ENCODE results near the gene SDCBP2. TPM values are rescaled to one million over a fixed set of nuclear protein-coding genes. Genes with fewer than 3 reads are reported as not detected.
A peak's percentile ranks its signal among the peaks of the same experiment; 100 is the strongest.

The SDCBP2 gene
- total and polyA plus RNA-seq, 2 of the 13 experiments (the other 11 are each of a cell fraction or from before 2014, with no cell fraction given) = 1.2 to 2.4 TPM

- TF ChIP-seq, protein P1, sequence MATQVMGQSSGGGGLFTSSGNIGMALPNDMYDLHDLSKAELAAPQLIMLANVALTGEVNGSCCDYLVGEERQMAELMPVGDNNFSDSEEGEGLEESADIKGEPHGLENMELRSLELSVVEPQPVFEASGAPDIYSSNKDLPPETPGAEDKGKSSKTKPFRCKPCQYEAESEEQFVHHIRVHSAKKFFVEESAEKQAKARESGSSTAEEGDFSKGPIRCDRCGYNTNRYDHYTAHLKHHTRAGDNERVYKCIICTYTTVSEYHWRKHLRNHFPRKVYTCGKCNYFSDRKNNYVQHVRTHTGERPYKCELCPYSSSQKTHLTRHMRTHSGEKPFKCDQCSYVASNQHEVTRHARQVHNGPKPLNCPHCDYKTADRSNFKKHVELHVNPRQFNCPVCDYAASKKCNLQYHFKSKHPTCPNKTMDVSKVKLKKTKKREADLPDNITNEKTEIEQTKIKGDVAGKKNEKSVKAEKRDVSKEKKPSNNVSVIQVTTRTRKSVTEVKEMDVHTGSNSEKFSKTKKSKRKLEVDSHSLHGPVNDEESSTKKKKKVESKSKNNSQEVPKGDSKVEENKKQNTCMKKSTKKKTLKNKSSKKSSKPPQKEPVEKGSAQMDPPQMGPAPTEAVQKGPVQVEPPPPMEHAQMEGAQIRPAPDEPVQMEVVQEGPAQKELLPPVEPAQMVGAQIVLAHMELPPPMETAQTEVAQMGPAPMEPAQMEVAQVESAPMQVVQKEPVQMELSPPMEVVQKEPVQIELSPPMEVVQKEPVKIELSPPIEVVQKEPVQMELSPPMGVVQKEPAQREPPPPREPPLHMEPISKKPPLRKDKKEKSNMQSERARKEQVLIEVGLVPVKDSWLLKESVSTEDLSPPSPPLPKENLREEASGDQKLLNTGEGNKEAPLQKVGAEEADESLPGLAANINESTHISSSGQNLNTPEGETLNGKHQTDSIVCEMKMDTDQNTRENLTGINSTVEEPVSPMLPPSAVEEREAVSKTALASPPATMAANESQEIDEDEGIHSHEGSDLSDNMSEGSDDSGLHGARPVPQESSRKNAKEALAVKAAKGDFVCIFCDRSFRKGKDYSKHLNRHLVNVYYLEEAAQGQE (IDR thresholded peaks at IDR 0.05; ENCODE audit: borderline replicate concordance in 1 of 2, low read depth in 1 of 2, low read length in 2 of 2) = peak in 1 of 2 experiments; percentile 53; a peak in 1 of 4 replicates
- peak; percentile 60 for TF ChIP-seq ATF7 (IDR thresholded peaks at IDR 0.05)
- TF ChIP-seq ATF7 (CRISPR knock-in tag; IDR thresholded peaks at IDR 0.05) = no peak
- no peak for TF ChIP-seq ZNF235 (CRISPR knock-in tag; IDR thresholded peaks at IDR 0.05; ENCODE audit: borderline replicate concordance)
- no peak for TF ChIP-seq STAT5B (CRISPR knock-in tag; IDR thresholded peaks at IDR 0.05)
- no peak for TF ChIP-seq ZNF607 (CRISPR knock-in tag; IDR thresholded peaks at IDR 0.05; ENCODE audit: borderline replicate concordance)
- TF ChIP-seq WIZ (CRISPR knock-in tag; IDR thresholded peaks at IDR 0.05) = no peak
- TF ChIP-seq NCOA1 (CRISPR knock-in tag; IDR thresholded peaks at IDR 0.05) = 0 out of 2 replicates have a peak, but pooled peaks have one; percentile 28
- no peak for TF ChIP-seq ZNF101 (CRISPR knock-in tag; IDR thresholded peaks at IDR 0.05; ENCODE audit: borderline replicate concordance, low read depth)
- no peak for TF ChIP-seq KLF15 (CRISPR knock-in tag; IDR thresholded peaks at IDR 0.05; ENCODE audit: borderline replicate concordance)
- no peak for TF ChIP-seq BCL6 (CRISPR knock-in tag; IDR thresholded peaks at IDR 0.05)
- TF ChIP-seq ZNF550 (CRISPR knock-in tag; IDR thresholded peaks at IDR 0.05; ENCODE audit: borderline replicate concordance) = no peak
- TF ChIP-seq ZNF580 (CRISPR knock-in tag; IDR thresholded peaks at IDR 0.05; ENCODE audit: borderline replicate concordance, low read depth) = no peak
- TF ChIP-seq, protein P2, sequence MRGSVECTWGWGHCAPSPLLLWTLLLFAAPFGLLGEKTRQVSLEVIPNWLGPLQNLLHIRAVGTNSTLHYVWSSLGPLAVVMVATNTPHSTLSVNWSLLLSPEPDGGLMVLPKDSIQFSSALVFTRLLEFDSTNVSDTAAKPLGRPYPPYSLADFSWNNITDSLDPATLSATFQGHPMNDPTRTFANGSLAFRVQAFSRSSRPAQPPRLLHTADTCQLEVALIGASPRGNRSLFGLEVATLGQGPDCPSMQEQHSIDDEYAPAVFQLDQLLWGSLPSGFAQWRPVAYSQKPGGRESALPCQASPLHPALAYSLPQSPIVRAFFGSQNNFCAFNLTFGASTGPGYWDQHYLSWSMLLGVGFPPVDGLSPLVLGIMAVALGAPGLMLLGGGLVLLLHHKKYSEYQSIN (CRISPR knock-in tag; IDR thresholded peaks at IDR 0.05; ENCODE audit: borderline replicate concordance) = no peak
- no peak for TF ChIP-seq YEATS4 (CRISPR knock-in tag; IDR thresholded peaks at IDR 0.05; ENCODE audit: borderline replicate concordance)
- TF ChIP-seq ZNF850 (CRISPR knock-in tag; conservative IDR thresholded peaks at IDR 0.05) = no peak
- TF ChIP-seq ZNF598 (CRISPR knock-in tag; IDR thresholded peaks at IDR 0.05; ENCODE audit: borderline replicate concordance) = no peak
- no peak for TF ChIP-seq NONO (IDR thresholded peaks at IDR 0.05)
- 0 out of 2 replicates have a peak, but pooled peaks have one; percentile 25 for TF ChIP-seq NONO (CRISPR knock-in tag; conservative IDR thresholded peaks at IDR 0.05)
- TF ChIP-seq JUNB (CRISPR knock-in tag; IDR thresholded peaks at IDR 0.05; ENCODE audit: borderline replicate concordance) = 0 out of 2 replicates have a peak, but pooled peaks have one; percentile 14
- TF ChIP-seq ZNF619 (CRISPR knock-in tag; IDR thresholded peaks at IDR 0.05) = no peak
- TF ChIP-seq ZFP36L2 (CRISPR knock-in tag; IDR thresholded peaks at IDR 0.05) = no peak
- TF ChIP-seq BORCS8-MEF2B (CRISPR knock-in tag; IDR thresholded peaks at IDR 0.05) = 0 out of 2 replicates have a peak, but pooled peaks have one; percentile 56
- no peak for TF ChIP-seq RBM22 (optimal IDR thresholded peaks at IDR 0.05; ENCODE audit: low read length)
- TF ChIP-seq ZBTB3 (CRISPR knock-in tag; IDR thresholded peaks at IDR 0.05; ENCODE audit: borderline replicate concordance, low read depth) = no peak
- no peak for TF ChIP-seq ZNF839 (CRISPR knock-in tag; IDR thresholded peaks at IDR 0.05; ENCODE audit: borderline replicate concordance)
Measured at GRCh38 chr20:1333462-1334369, 4.8 kb upstream of the SDCBP2 start (continued).
